8988T (cell line): Measurements from ENCODE around the gene PNKD.

Source experiments
- DNase-seq: peaks from one replicate; pipeline ENCODE4 v3.0.0; 2011

Gene PNKD

GRCh38 chr2:218269900-218270720 lies at the start of gene PNKD, which contains the start of gene AAMP:
Gene PNKD, plus strand, starts transcription at chr2:218270519. Its CDS starts 17 bp downstream, at chr2:218270536.
Gene AAMP, minus strand, starts transcription at chr2:218270137. Its CDS starts 51 bp downstream, at chr2:218270086.
- DNase-seq = peak; percentile 97

GRCh38 chr2:218221000-218221399 lies 49.3 kb upstream of the PNKD start:
- no peak for DNase-seq

GRCh38 chr2:218223046-218223445 lies 47.3 kb upstream of the PNKD start:
- no peak for DNase-seq

GRCh38 chr2:218224186-218224585 lies 46.1 kb upstream of the PNKD start:
- DNase-seq = no peak

- no peak for DNase-seq
Measured at GRCh38 chr2:218226903-218227302, 43.4 kb upstream of the PNKD start.

GRCh38 chr2:218228366-218229090 lies 41.8 kb upstream of the PNKD start:
- no peak for DNase-seq

GRCh38 chr2:218229239-218229638 lies 41.1 kb upstream of the PNKD start:
- no peak for DNase-seq

GRCh38 chr2:218229851-218230250 lies 40.5 kb upstream of the PNKD start:
- no peak for DNase-seq

- no peak for DNase-seq
Measured at GRCh38 chr2:218230882-218231281, 39.4 kb upstream of the PNKD start.

- DNase-seq = no peak
Measured at GRCh38 chr2:218233543-218233942, 36.8 kb upstream of the PNKD start.

GRCh38 chr2:218234521-218234920 lies 35.8 kb upstream of the PNKD start:
- no peak for DNase-seq

GRCh38 chr2:218235017-218235416 lies 35.3 kb upstream of the PNKD start:
- DNase-seq = no peak

GRCh38 chr2:218236829-218237228 lies 33.5 kb upstream of the PNKD start:
- no peak for DNase-seq

- no peak for DNase-seq
Measured at GRCh38 chr2:218238887-218239286, 31.4 kb upstream of the PNKD start.

GRCh38 chr2:218244204-218244603 lies 26.1 kb upstream of the PNKD start:
- DNase-seq = no peak

GRCh38 chr2:218244665-218245064 lies 25.7 kb upstream of the PNKD start:
- no peak for DNase-seq

GRCh38 chr2:218245214-218245613 lies 25.1 kb upstream of the PNKD start:
- DNase-seq = no peak

- no peak for DNase-seq
Measured at GRCh38 chr2:218249691-218250090, 20.6 kb upstream of the PNKD start.

- DNase-seq = no peak
Measured at GRCh38 chr2:218252509-218253231, 17.6 kb upstream of the PNKD start.

GRCh38 chr2:218253232-218253625 lies 17.1 kb upstream of the PNKD start:
- DNase-seq = no peak

- DNase-seq = no peak
Measured at GRCh38 chr2:218255446-218255845, 14.9 kb upstream of the PNKD start.

- no peak for DNase-seq
Measured at GRCh38 chr2:218256612-218257350, 13.5 kb upstream of the PNKD start.
